Epithelial cell of prostate (primary cell): ENCODE data around the gene GC.
"Not testable (repeated sequence)": the region's sequence is repeated elsewhere in the genome, so short reads cannot be mapped to it uniquely, and the experiment has no call there.

Experiments
- DNase-seq: peaks from one replicate; pipeline ENCODE4 v3.0.0-alpha.2; 2011; ENCODE audit warnings: low read depth, low spot score
- H3K27ac ChIP-seq: fragments of 450-650 bp; 2 replicates; pipeline ENCODE4 v1.5.1; 2017; ENCODE audit warnings: mild to moderate bottlenecking

Gene GC

DNA sequence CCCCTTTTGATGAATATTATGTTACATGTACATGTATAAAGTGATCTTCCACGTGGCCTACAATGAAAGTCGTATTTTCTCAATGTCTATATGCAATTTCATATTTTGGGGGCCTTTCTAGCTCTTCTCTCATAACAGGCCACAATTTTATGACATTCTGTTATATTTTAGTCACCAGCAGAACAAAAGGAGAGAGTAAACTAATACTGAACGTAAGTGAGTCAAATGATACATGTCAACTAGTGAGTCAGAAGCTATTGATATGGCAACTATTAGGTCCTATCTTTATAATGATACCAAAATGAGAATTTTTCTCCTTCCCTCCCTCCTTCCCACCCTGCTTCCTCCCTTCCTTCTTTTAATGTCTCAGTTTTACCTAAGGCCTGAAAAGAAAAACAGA is 14.4 kb downstream of the GC start:
- H3K27ac ChIP-seq: no peak overlapping the region

DNA sequence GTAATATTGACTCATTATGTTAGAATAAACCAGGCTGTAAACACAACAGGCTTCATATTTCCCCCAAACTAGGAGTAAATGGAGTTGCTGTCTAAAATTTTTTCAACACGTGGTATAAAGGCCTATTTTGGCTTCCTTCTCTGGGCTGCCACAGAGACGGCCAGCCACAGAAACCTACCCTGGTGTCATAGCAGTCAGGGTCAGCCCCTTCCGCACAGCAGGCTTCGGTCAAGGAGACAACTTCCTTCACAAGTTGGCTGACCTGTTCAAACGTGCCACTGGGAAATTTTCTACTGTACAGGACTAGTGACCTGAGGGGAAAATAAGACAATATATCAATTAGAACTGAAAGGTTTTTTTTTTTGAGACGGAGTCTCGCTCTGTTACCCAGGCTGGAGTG is 15.8 kb downstream of the GC start:
- no peak for DNase-seq
- H3K27ac ChIP-seq: no peak overlapping the region

More for the DNA sequence above, 14.4 kb downstream of the GC start:
- no peak for DNase-seq

DNA sequence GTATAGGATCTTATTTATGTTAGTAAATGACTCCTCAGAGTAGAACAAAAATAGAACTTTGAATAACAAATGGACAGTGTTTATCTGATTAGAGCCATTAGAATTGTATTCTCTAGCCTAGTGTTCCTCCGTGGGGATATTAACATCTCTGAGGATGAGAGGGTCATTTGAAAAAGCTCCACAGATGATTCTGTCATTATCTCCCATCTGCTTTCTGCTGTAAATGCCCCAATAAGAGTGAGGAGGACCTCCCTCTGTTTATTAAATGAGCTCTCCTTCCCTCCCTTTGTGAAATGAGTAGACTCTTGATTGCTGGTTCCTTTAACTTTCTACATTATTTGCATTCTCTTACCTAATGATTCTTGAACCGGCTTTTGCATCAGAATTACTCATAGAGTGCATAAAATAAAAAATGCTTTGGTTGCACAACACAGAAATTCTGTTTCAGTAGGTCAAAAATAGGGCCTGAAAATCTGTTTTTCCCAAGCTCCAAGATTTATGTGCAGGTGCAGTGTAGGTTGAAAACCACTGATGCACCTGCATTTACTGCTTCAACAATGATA is 18.0 kb downstream of the GC start:
- DNase-seq: no peak
- no peak overlapping the region for H3K27ac ChIP-seq

DNA sequence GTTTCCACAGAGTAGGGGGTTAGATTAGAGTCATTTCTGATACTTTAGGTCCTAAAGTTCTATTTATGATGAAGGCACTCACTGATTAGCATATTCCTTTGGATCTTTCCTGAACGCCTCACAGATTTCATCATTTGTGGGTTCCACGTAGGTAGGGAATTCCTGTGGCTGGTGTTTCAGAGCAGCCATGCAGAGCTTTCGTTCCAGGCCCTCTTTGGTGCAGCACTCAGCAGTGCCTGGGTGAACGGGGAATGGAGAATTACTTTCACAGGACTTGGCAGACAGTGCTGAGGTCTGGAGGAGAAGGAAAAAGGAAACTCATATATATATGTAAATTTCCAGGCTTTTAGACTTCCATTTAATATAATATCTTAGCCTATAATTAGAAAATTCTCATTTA is 18.5 kb downstream of the GC start:
- DNase-seq: no peak
- no peak overlapping the region for H3K27ac ChIP-seq

DNA sequence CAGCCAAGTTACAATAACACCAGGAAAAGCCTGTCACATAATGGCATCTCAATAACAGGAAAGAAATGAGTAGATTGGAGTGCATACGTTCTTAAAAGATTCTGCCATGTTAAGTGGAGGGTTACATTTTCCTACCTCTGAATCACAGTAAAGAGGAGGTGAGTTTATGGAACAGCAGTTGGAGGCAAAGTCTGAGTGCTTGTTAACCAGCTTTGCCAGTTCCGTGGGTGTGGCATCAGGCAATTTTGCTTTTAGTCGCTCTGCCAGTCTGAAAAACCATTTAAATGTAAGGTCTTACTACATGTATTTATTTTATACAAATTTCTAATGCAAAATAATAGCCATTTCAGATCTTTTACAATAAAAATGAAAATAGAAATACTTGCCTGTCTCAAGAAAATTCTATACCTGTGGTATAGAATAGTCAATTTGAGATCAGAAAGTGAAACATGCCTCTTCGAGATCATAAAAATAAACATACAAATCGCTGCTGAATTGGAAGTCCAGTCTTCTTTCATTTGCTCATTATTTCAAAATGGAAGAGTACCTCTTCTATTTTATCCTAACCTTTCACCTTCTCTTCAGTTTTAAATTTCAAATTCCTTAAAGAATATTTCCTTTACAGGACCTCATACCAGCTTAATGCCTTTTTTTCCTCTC is 31.4 kb downstream of the GC start:
- no peak for DNase-seq

DNA sequence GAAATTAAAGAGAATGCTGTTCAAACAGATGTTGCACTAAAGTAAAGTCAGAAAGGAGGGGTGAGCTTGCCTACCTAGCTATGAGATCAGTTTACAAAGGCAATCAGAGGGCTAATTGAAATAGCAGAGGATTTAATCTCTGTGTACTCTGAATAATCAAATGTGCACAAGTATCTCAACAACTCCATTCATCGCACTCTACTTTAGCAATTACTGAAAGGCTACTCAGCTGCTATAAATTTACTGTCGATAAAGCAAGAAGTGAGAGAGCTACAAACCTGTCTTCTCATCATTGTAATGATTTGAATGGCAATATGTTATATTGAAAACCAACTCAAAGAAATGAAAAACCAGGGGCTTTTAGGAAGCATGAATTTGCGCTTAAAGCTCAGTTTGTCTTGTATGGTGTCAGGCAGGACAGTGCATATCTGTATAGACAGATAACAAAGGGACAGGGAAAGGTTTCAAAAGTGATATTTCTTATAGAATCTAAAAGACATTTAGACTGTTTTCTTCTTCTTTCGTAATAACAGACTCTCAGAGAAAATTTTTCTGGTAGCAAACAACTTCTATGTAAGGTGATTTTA is 34.8 kb downstream of the GC start:
- DNase-seq: no peak
- no peak overlapping the region for H3K27ac ChIP-seq

More for the DNA sequence above, 31.4 kb downstream of the GC start:
- no peak overlapping the region for H3K27ac ChIP-seq

DNA sequence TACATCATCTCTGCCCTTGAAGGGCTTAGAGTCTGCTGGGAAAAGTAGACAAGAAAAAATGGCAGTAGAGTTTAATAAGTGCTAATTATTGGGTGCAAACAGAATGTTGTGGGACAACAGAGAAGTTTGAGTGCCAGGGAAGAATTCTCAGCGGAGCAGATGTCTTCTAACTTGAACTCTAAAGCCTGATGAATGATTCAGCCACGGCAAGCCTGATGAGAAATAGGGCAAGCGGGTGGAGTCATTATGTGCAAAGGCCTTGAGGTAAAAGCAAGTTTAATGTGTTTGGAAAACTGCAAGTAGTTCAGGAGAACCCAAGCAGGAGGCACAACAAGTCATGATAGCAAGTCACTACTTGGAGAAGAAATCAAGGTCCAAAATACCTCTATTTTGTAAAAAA is 37.5 kb downstream of the GC start:
- DNase-seq: no peak
- no peak overlapping the region for H3K27ac ChIP-seq

DNA sequence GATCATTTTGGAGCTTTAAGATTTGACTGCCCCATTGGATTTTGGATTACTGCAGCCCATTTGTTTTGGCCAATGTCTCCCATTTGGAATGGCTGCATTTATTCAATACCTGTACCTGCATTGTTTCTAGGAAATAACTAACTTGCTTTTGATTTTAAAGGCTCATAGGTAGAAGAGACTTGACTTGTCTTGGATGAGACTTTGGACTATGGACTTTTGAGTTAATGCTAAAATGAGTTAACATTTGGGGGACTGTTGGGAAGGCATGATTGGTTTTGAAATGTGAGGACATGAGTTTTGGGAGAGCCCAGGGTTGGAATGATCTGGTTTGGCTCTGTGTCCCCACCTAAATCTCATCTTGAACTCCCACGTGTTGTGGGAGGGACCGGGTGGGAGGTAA is 45.1 kb downstream of the GC start:
- not testable (repeated sequence) for DNase-seq

DNA sequence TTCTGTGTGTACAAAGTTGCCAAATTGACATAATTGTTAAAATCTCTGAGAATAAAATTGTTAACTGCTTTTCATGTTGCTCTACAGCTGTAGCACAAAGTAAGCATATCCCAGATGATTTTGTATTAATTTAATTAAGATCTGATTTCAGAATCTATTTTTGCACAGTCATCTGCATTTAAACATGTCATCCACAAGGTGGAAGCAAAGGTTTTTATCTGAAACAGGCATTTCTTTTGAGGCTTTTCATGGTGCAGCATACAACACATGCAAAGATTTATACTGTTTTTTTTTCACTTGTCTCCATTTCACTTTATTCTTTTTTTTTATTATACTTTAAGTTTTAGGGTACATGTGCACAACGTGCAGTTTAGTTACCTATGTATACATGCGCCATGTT is 51.2 kb downstream of the GC start:
- DNase-seq: no peak
- H3K27ac ChIP-seq: no peak overlapping the region

More for the DNA sequence above, 45.1 kb downstream of the GC start:
- not testable (repeated sequence) for H3K27ac ChIP-seq

DNA sequence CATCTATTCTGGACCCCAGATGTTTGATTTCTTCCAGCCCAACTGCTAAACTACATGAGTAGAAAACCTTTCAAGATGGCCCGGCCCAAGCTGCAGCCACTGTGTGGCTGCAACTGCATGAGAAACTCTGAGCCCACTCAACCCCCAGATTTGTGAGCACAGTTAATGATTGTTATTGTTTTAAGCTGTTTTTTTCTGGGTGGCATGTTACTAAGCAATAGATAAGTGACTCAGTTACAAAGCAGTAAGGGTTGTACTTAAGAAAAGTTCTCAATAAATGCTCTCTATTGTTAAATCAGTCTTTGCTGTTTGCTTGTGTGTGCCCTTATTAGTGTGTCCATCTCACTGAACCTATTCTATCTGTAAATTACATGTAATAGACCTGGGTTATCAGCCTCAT is 51.8 kb downstream of the GC start:
- H3K27ac ChIP-seq: no peak overlapping the region
- no peak for DNase-seq

DNA sequence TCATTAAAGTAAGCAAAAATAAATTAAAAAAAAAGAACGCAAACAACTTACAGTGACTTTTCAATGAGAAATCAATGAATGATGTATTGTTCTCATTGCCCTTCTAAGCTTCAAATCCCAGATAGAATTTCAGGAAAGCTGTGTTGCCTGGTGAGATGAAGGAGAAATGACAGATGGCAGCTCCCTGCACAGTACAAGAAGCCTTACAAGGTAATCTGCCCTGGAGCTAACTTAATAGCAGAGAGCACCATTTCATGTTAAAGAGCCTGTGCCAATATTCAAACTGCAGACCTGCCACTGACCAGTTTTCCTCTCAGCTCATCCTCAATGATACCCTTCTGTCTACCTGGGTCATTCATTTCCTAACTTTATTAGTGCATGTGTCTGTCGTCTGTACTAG is 54.0 kb downstream of the GC start:
- H3K27ac ChIP-seq: no peak overlapping the region
- no peak for DNase-seq

DNA sequence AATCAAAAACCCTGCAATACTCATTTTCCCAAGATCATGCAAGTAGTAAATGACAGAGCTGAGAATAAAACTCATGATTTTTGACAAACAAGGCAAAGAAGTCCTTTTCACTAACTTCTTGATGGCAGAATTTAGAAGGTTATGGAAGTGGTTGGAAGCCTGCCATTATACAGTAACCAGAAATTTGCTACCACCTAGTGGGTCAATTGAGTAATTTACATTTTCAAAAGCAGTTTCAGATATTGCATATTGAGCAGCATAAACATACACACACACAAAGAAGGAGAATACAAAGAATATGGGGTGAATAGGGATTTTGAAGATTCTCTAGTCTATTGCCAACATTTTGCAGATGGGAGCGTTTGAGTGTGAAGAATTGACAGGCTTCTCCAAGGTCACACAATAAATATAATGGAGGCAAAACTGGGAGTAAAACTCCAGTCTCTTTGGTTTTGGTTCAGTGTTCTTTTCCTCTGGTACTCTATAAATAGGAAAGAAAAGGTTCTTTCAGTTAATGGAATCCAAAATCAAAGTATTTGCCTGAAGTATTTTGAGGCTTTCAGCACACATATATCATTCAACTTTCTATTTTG is 70.2 kb downstream of the GC start:
- no peak for DNase-seq
- no peak overlapping the region for H3K27ac ChIP-seq

DNA sequence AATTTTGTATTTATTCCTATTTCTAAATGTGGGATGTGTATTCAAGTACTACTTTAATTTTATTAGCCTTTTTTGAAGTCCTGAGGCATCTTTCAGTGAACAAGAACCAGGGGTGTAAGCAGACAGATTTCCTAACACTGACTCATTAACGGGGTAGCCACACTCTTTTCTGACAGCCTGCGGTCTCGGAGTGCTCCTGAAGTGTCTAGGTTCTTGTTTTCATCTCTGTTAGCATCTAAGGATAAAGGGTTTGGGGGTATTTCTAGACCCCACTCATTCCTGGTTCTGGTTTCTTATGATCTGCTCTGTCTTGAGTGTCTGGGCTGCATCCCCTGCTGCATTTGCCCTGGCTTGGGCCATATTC is 71.9 kb downstream of the GC start:
- no peak for DNase-seq

DNA sequence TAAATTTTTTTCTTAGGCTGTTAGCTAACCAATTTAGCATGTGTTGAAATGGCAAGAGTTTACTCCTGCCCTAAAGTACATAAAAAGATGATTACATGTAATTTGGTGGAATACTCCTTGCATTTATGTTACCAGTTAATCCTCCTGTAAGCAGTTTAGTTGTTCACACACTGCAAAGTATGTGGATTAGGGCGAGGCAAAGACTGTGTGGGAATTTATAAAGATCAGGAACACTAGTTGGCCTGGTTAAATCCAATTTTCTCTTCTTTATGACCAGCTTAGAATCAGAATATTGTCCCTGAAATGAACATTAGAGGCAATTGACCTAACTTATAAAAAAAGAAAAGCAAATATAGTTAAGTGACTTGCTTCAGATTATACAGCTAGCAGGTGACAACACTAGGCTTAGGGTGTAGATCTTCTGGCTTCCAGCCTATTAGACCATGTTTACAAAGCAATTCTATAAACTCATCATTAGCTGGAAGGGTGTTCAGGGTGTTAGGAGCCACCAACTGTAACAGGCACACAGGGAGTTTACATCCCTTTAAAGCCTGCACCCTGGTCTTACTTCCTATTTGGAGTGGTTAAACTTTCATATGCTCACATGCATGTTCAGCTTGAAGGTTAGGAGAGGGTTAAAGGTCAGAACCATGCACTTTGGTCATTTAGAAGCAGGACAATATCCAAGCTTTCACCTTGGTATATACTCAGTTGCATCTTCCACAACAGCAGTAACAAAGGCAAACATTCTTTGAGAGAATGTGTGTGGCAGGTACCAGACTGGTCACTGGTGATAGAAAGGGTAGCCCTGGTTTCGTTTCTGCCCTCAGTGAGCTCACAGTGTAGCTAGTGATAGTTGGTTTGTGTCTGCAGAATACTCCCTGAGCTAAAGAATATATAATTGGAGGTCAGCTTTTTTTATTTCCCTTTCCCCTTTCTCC is 72.6 kb downstream of the GC start:
- no peak overlapping the region for H3K27ac ChIP-seq
- no peak for DNase-seq

More for the DNA sequence above, 71.9 kb downstream of the GC start:
- H3K27ac ChIP-seq: no peak overlapping the region

DNA sequence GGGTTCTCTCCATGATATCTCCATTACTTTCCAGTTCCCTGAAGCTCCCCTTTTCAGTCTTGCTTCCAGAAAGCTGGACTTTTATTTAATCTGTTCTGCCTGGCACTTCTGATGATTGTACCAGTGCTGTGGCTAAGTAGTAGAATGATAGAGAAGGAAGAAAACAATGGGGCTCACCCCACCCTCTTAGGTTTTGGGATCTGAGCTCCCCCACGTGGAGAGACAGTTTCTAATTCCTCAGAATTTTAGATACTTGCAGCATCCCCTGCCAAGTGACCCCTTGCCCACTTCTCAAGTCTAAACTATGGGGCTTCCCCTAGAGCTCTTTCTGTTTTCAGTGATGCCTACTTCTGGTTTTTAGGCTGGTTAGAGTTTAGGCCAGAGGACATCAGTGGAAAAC is 73.9 kb downstream of the GC start:
- H3K27ac ChIP-seq: no peak overlapping the region
- DNase-seq: no peak

DNA sequence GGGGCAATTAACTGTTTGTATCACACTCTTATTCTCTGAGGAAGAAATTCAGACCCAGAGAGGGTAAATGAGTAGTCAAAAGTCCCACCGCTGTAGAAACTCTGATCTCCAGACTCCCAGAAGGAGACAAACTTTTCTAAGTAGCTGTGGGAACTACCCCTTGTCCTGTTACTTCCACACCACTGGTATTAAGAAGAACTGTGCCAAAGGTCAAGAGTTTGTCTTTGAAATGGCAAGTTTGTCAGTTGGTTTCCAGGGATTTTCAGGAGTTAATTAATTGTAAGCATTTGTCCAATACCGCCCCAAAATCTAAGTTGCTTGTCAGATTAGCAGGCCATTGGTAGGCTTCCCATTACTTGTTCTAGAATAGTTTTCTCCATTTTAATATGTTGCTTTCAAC is 85.7 kb downstream of the GC start:
- H3K27ac ChIP-seq: no peak overlapping the region
- no peak for DNase-seq

DNA sequence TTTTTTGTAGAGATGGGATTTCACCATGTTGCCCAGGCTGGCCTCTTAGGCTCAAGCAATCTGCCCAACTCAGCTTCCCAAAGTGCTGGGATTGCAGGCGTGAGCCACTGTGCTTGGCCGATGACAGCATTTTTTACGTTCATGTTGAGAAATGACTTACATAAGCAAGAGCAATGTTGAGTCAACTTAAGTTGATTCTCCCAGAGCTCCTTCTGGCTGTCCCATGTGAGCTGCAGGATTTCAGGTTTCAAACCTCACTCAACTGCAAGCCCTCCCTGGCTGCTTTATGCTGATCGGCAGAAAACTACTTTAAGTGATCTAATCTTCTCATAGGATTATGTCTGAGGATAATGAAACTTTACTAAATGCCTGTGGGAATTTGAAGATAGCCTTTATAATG is 86.8 kb downstream of the GC start:
- no peak for DNase-seq
- no peak overlapping the region for H3K27ac ChIP-seq

DNA sequence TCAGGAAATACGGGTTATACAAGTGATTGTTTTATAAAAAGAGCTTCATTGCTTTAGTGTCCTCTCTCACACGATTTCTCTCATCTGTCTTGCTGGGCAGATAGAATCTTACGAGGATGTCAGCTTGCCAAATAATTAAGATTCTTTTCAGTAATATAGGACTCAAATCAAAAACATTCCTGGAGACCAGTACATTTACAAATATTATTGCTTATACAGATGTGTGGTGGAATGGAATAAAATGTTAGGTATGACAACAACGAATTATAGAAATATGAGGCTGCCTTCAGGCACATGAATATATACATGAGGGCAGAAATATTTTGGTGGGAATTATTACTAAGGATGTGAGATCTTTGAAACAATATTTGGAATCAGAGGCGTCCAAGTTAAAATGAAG is 88.9 kb downstream of the GC start:
- no peak overlapping the region for H3K27ac ChIP-seq
- no peak for DNase-seq

DNA sequence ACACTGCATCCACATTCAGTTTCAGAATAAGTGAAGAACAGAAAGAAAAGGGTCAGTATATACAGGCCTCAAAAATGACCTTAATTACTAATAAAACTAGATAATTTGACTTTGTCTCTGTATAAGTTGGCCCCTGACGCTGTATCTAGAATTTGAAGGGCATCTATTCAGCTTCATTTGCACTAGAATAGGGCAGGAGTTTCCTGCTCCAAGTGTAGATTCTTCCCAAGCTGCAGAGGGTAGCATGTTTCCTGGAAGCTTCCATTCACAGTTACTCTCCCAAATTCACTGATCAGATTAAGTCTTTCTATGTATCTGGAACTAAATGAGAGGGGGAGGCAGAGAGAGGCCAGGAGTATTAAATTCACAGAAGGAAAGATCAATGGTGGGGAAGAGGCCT is 90.9 kb downstream of the GC start:
- H3K27ac ChIP-seq: no peak overlapping the region
- no peak for DNase-seq

DNA sequence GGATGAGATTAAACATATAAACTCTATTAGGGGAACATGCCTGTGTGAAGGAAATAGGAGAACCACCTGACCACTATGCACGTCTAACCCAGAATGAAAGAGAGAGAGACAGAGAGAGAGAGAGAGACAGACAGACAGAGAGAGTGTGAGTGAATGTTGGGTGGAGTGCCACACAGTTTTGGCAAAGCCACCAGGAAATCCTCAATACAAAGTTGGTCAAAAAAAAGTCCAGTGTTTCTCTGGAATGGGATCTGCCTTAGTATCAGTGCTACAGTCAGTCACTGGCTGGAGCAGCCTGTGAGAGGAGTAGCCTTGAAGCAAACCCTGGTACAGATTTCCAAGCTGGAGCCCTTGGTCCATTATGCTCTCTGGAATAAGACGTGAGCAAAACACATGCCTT is 91.7 kb downstream of the GC start:
- DNase-seq: no peak
- no peak overlapping the region for H3K27ac ChIP-seq
